ENCODE results near the gene GH2.
"Not testable (repeated sequence)": the region's sequence is repeated elsewhere in the genome, so short reads cannot be mapped to it uniquely, and the experiment has no call there.

Gene GH2

GRCh38 chr17:63881337-63881736 is 407 bp downstream of the GH2 start:
- not testable (repeated sequence) for DNase-seq (ENCODE audit: low spot score)

GRCh38 chr17:63880706-63881105 is 1.0 kb downstream of the GH2 start:
- Histone ChIP-seq H3K27me3 (ENCODE audit: control insufficient read depth in 3 of 3, insufficient read depth in 3 of 3, low read depth in 1 of 3, low read length in 3 of 3) (no peaks in the 10 kb centered on the region), H2BK12ac (ENCODE audit: low read length) (no peak overlapping the region), H3K18ac (ENCODE audit: low read length) (no peak overlapping the region), H3K23ac (ENCODE audit: low read depth, low read length, poor library complexity) (no peak overlapping the region), H3K4me1 (ENCODE audit: control insufficient read depth in 2 of 2, insufficient read depth in 1 of 2, low read depth in 1 of 2, low read length in 2 of 2) (no peaks in the 10 kb centered on the region), H3K9ac (ENCODE audit: low read depth, low read length, poor library complexity) (no peak overlapping the region), H4K91ac (ENCODE audit: low read depth, low read length, poor library complexity) (no peak overlapping the region), H2BK15ac (ENCODE audit: low read length) (no peak overlapping the region), H3K4ac (ENCODE audit: low read length) (no peak overlapping the region), H3K4me3 (ENCODE audit: low read length in 2 of 2) (no peak overlapping the region), H3K14ac (ENCODE audit: low read length) (peak overlapping the region; percentile 71), H3K27ac (replicated peaks; ENCODE audit: low read length) (no peak overlapping the region), H3K4me2 (ENCODE audit: insufficient read depth, low read length, poor library complexity, severe bottlenecking) (no peak overlapping the region), H3K9me3 (replicated peaks in 1 of 2; ENCODE audit: control insufficient read depth in 2 of 2, insufficient read depth in 1 of 2, low read depth in 1 of 2, low read length in 2 of 2) (no peaks in the 10 kb centered on the region), H2AK5ac (ENCODE audit: low read depth, low read length) (no peak overlapping the region), H2BK120ac (ENCODE audit: low read depth, low read length) (no peak overlapping the region), H3K36me3 (replicated peaks in 1 of 2; ENCODE audit: control insufficient read depth in 2 of 2, insufficient read depth in 2 of 2, low read length in 2 of 2) (no peaks in the 10 kb centered on the region), H4K8ac (ENCODE audit: low read depth, low read length) (no peak overlapping the region), H2BK5ac (ENCODE audit: low read length) (peak overlapping the region; percentile 82), H3K79me1 (ENCODE audit: low read depth, low read length) (no peaks in the 10 kb centered on the region), H2AFZ (ENCODE audit: low read length) (no peak overlapping the region)
- no CpG with 5 or more reads among the region's 12 CpGs for WGBS, 2 donors (ENCODE audit: extremely low coverage in 2 of 2, insufficient read length in 2 of 2, insufficient replicate concordance in 1 of 2)
- DNase-seq (ENCODE audit: low spot score) = no peak

More at GRCh38 chr17:63881337-63881736, 407 bp downstream of the GH2 start:
- not testable (repeated sequence) for H3K27ac ChIP-seq (replicated peaks; ENCODE audit: low read length); H3K27me3 ChIP-seq (ENCODE audit: control insufficient read depth in 3 of 3, insufficient read depth in 3 of 3, low read depth in 1 of 3, low read length in 3 of 3); H3K14ac ChIP-seq (ENCODE audit: low read length); H4K91ac ChIP-seq (ENCODE audit: low read depth, low read length, poor library complexity); H3K4me1 ChIP-seq (ENCODE audit: control insufficient read depth in 2 of 2, insufficient read depth in 1 of 2, low read depth in 1 of 2, low read length in 2 of 2); H3K9ac ChIP-seq (ENCODE audit: low read depth, low read length, poor library complexity); H3K23ac ChIP-seq (ENCODE audit: low read depth, low read length, poor library complexity); H3K36me3 ChIP-seq (replicated peaks in 1 of 2; ENCODE audit: control insufficient read depth in 2 of 2, insufficient read depth in 2 of 2, low read length in 2 of 2); H3K4me3 ChIP-seq (ENCODE audit: low read length in 2 of 2); H4K8ac ChIP-seq (ENCODE audit: low read depth, low read length); H2AFZ ChIP-seq (ENCODE audit: low read length); H3K4ac ChIP-seq (ENCODE audit: low read length); H2BK15ac ChIP-seq (ENCODE audit: low read length); H3K9me3 ChIP-seq (replicated peaks in 1 of 2; ENCODE audit: control insufficient read depth in 2 of 2, insufficient read depth in 1 of 2, low read depth in 1 of 2, low read length in 2 of 2); H3K18ac ChIP-seq (ENCODE audit: low read length); H2AK5ac ChIP-seq (ENCODE audit: low read depth, low read length); H3K4me2 ChIP-seq (ENCODE audit: insufficient read depth, low read length, poor library complexity, severe bottlenecking); H2BK120ac ChIP-seq (ENCODE audit: low read depth, low read length); H2BK12ac ChIP-seq (ENCODE audit: low read length); H2BK5ac ChIP-seq (ENCODE audit: low read length); H3K79me1 ChIP-seq (ENCODE audit: low read depth, low read length)
- no CpG with 5 or more reads among the region's 11 CpGs for WGBS, 2 donors (ENCODE audit: extremely low coverage in 2 of 2, insufficient read length in 2 of 2, insufficient replicate concordance in 1 of 2)

- not testable (repeated sequence) for H4K8ac ChIP-seq (ENCODE audit: low read depth, low read length); H2BK15ac ChIP-seq (ENCODE audit: low read length); H2BK5ac ChIP-seq (ENCODE audit: low read length); H2BK12ac ChIP-seq (ENCODE audit: low read length); H3K4ac ChIP-seq (ENCODE audit: low read length); H3K9ac ChIP-seq (ENCODE audit: low read depth, low read length, poor library complexity); H3K36me3 ChIP-seq (replicated peaks in 1 of 2; ENCODE audit: control insufficient read depth in 2 of 2, insufficient read depth in 2 of 2, low read length in 2 of 2); H4K91ac ChIP-seq (ENCODE audit: low read depth, low read length, poor library complexity); H2AK5ac ChIP-seq (ENCODE audit: low read depth, low read length); DNase-seq (ENCODE audit: low spot score); H3K27me3 ChIP-seq (ENCODE audit: control insufficient read depth in 3 of 3, insufficient read depth in 3 of 3, low read depth in 1 of 3, low read length in 3 of 3); H3K18ac ChIP-seq (ENCODE audit: low read length); H3K4me1 ChIP-seq (ENCODE audit: control insufficient read depth in 2 of 2, insufficient read depth in 1 of 2, low read depth in 1 of 2, low read length in 2 of 2); H3K23ac ChIP-seq (ENCODE audit: low read depth, low read length, poor library complexity); H2BK120ac ChIP-seq (ENCODE audit: low read depth, low read length); H3K4me3 ChIP-seq (ENCODE audit: low read length in 2 of 2); H3K79me1 ChIP-seq (ENCODE audit: low read depth, low read length); H2AFZ ChIP-seq (ENCODE audit: low read length); H3K4me2 ChIP-seq (ENCODE audit: insufficient read depth, low read length, poor library complexity, severe bottlenecking); H3K14ac ChIP-seq (ENCODE audit: low read length); H3K27ac ChIP-seq (replicated peaks; ENCODE audit: low read length); H3K9me3 ChIP-seq (replicated peaks in 1 of 2; ENCODE audit: control insufficient read depth in 2 of 2, insufficient read depth in 1 of 2, low read depth in 1 of 2, low read length in 2 of 2)
- WGBS, 2 donors (ENCODE audit: extremely low coverage in 2 of 2, insufficient read length in 2 of 2, insufficient replicate concordance in 1 of 2) = no CpG with 5 or more reads among the region's 9 CpGs
These were observed 3.3 kb downstream of the GH2 start for GRCh38 chr17:63878413-63878812.

- not testable (repeated sequence) for H3K9ac ChIP-seq (ENCODE audit: low read depth, low read length, poor library complexity); H3K27ac ChIP-seq (replicated peaks; ENCODE audit: low read length); H3K18ac ChIP-seq (ENCODE audit: low read length); H2BK12ac ChIP-seq (ENCODE audit: low read length); H3K4ac ChIP-seq (ENCODE audit: low read length); H4K91ac ChIP-seq (ENCODE audit: low read depth, low read length, poor library complexity); H3K4me3 ChIP-seq (ENCODE audit: low read length in 2 of 2); H3K79me1 ChIP-seq (ENCODE audit: low read depth, low read length); H2BK5ac ChIP-seq (ENCODE audit: low read length); H3K9me3 ChIP-seq (replicated peaks in 1 of 2; ENCODE audit: control insufficient read depth in 2 of 2, insufficient read depth in 1 of 2, low read depth in 1 of 2, low read length in 2 of 2); H3K14ac ChIP-seq (ENCODE audit: low read length); H3K4me2 ChIP-seq (ENCODE audit: insufficient read depth, low read length, poor library complexity, severe bottlenecking); DNase-seq (ENCODE audit: low spot score); H3K23ac ChIP-seq (ENCODE audit: low read depth, low read length, poor library complexity); H2AK5ac ChIP-seq (ENCODE audit: low read depth, low read length); H3K4me1 ChIP-seq (ENCODE audit: control insufficient read depth in 2 of 2, insufficient read depth in 1 of 2, low read depth in 1 of 2, low read length in 2 of 2); H3K36me3 ChIP-seq (replicated peaks in 1 of 2; ENCODE audit: control insufficient read depth in 2 of 2, insufficient read depth in 2 of 2, low read length in 2 of 2); H4K8ac ChIP-seq (ENCODE audit: low read depth, low read length); H2BK120ac ChIP-seq (ENCODE audit: low read depth, low read length); H2AFZ ChIP-seq (ENCODE audit: low read length); H3K27me3 ChIP-seq (ENCODE audit: control insufficient read depth in 3 of 3, insufficient read depth in 3 of 3, low read depth in 1 of 3, low read length in 3 of 3); H2BK15ac ChIP-seq (ENCODE audit: low read length)
- WGBS, 2 donors (ENCODE audit: extremely low coverage in 2 of 2, insufficient read length in 2 of 2, insufficient replicate concordance in 1 of 2) = no CpG with 5 or more reads among the region's 6 CpGs
These were observed 7.1 kb downstream of the GH2 start for GRCh38 chr17:63874693-63875092.
